ENCODE data around the gene FBLN1.

FBLN1 gene

DNA sequence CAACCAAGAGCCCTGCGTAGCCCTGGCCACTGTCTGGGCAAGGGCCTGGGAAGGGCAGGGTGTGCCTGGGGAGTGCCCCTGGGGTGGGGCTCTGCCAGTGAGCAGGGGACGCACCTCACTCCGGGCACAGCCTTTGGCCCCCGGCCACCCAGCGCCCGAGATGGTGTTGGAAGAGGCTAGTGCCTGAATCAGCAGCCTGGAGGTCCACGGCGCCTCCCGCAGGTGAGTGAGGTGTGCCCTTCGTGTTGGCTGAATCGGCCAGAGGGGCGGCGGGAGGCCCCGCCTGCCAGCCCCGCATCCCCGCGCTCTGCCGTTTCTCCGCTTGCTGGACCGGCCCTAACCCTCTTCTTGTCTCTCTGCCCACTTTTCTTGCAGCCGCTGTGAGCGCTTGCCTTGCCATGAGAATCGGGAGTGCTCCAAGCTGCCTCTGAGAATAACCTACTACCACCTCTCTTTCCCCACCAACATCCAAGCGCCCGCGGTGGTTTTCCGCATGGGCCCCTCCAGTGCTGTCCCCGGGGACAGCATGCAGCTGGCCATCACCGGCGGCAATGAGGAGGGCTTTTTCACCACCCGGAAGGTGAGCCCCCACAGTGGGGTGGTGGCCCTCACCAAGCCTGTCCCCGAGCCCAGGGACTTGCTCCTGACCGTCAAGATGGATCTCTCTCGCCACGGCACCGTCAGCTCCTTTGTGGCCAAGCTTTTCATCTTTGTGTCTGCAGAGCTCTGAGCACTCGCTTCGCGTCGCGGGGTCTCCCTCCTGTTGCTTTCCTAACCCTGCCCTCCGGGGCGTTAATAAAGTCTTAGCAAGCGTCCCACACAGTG is 60.1 kb downstream of the FBLN1 start:
- no peak for DNase-seq
- Histone ChIP-seq H3K4me1 (no peaks in the 10 kb centered on the region), H3K27ac (no peak overlapping the region), H3K36me3 (peaks cover 0 to 64% (median 19%) of the 10 kb centered on the region in 3 donors), H3K9me3 (peaks cover 0 to 9% (median 0%) of the 10 kb centered on the region in 3 donors), H3K4me3 (no peak overlapping the region), H3K27me3 (no peaks in the 10 kb centered on the region)
- TF ChIP-seq CTCF (IDR thresholded peaks at IDR 0.05), result no peak
- intact Hi-C loops (cut with DNase I; ENCODE audit: low total_unique reads), result no loop called here

GRCh38 chr22:45563362-45564040 is 60.8 kb downstream of the FBLN1 start:
- H3K27ac ChIP-seq, result no peak overlapping the region
- no peak for TF ChIP-seq CTCF (IDR thresholded peaks at IDR 0.05)
- DNase-seq, result no peak
- intact Hi-C loops (cut with DNase I; ENCODE audit: low total_unique reads), result no loop called here
- H3K27me3 ChIP-seq, result no peaks in the 10 kb centered on the region
- peaks cover 0 to 62% (median 19%) of the 10 kb centered on the region in 3 donors for H3K36me3 ChIP-seq
- no peak overlapping the region for H3K4me3 ChIP-seq
- no peaks in the 10 kb centered on the region for H3K4me1 ChIP-seq
- H3K9me3 ChIP-seq, result peaks cover 0 to 9% (median 0%) of the 10 kb centered on the region in 3 donors

GRCh38 chr22:45564349-45565030 is 61.8 kb downstream of the FBLN1 start:
- Histone ChIP-seq H3K36me3 (peaks cover 0 to 58% (median 19%) of the 10 kb centered on the region in 3 donors), H3K9me3 (peaks cover 0 to 8% (median 0%) of the 10 kb centered on the region in 3 donors), H3K4me3 (no peak overlapping the region), H3K27me3 (no peaks in the 10 kb centered on the region), H3K4me1 (no peaks in the 10 kb centered on the region), H3K27ac (no peak overlapping the region)
- no peak for TF ChIP-seq CTCF (IDR thresholded peaks at IDR 0.05)
- no peak for DNase-seq
- intact Hi-C loops (cut with DNase I; ENCODE audit: low total_unique reads), result no loop called here

GRCh38 chr22:45565171-45565570 is 62.5 kb downstream of the FBLN1 start:
- intact Hi-C loops (cut with DNase I; ENCODE audit: low total_unique reads), result no loop called here
- Histone ChIP-seq H3K4me1 (no peaks in the 10 kb centered on the region), H3K36me3 (peaks cover 0 to 53% (median 19%) of the 10 kb centered on the region in 3 donors), H3K4me3 (no peak overlapping the region), H3K27me3 (no peaks in the 10 kb centered on the region), H3K27ac (no peak overlapping the region), H3K9me3 (peaks cover 0 to 1% (median 0%) of the 10 kb centered on the region in 3 donors)
- TF ChIP-seq CTCF (IDR thresholded peaks at IDR 0.05), result no peak
- DNase-seq, result no peak

- intact Hi-C loops (cut with DNase I; ENCODE audit: low total_unique reads), result no loop called here
Measured at GRCh38 chr22:45565973-45566372, 63.3 kb downstream of the FBLN1 start.

More at GRCh38 chr22:45565973-45566372, 63.3 kb downstream of the FBLN1 start:
- Histone ChIP-seq H3K9me3 (no peaks in the 10 kb centered on the region), H3K27me3 (no peaks in the 10 kb centered on the region), H3K4me1 (no peaks in the 10 kb centered on the region), H3K27ac (no peak overlapping the region), H3K36me3 (peaks cover 0 to 45% (median 19%) of the 10 kb centered on the region in 3 donors), H3K4me3 (no peak overlapping the region)
- no peak for TF ChIP-seq CTCF (IDR thresholded peaks at IDR 0.05)
- no peak for DNase-seq

Data from tibial artery (tissue), 4 donors.